PFSK-1 (cell line): ENCODE data around the gene MYH10.

ENCODE experiments used
- FOXP2 ChIP-seq: optimal IDR thresholded peaks from 2 replicates; pipeline ENCODE3; 2011; ENCODE audit warnings: borderline replicate concordance, control low read depth, inconsistent platforms; ENCODE audit not compliant: insufficient read depth; ENCODE audit errors: extremely low read length, extremely low read depth
- POLR2AphosphoS5 ChIP-seq: IDR thresholded peaks from 2 replicates; pipeline ENCODE4 v1.6.1; 2012; ENCODE audit warnings: low read depth, mild to moderate bottlenecking, control low read depth, low read length, moderate library complexity
- SIN3A ChIP-seq: IDR thresholded peaks from 2 replicates; pipeline ENCODE4 v1.6.1; 2012; ENCODE audit warnings: mild to moderate bottlenecking, low read length, moderate library complexity, borderline replicate concordance; ENCODE audit not compliant: insufficient read depth
- TAF1 ChIP-seq: IDR thresholded peaks from 2 replicates; pipeline ENCODE4 v1.6.1; 2012; ENCODE audit warnings: low read length, control low read depth, borderline replicate concordance; ENCODE audit not compliant: insufficient read depth
- TF ChIP-seq, protein P1 (sequence below), 2 experiments: IDR thresholded peaks; 2 replicates each; pipeline versions ENCODE4 v1.6.1 to v1.8.0; 2011 to 2012; ENCODE audit warnings: low read depth in 2 of 2, low read length in 2 of 2, control low read depth in 1 of 2, inconsistent platforms in 1 of 2, mild to moderate bottlenecking in 1 of 2, moderate library complexity in 1 of 2; ENCODE audit not compliant: insufficient read depth in 1 of 2

Gene MYH10

DNA sequence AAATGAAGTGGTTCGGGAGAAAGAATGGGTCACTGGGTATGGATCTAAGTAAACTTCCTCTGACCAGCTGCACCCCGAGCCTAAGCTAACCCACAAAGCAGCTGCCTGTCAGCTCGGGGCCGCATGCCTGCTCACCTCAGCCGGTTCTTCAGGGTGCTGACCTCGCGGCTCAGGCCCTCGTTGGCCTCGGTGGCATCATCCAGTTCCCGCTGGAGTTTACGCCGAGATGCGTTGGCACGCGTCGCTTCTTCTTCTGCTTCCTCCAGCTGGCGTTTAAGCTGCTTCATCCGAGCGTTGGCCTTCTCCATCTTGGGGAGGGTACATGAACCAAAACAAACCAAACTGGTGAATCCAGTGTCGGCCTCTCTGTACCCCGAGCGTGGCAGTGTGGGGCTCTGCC, 153.8 kb downstream of the MYH10 start:
- no peak for TF ChIP-seq SIN3A
- TF ChIP-seq, protein P1, sequence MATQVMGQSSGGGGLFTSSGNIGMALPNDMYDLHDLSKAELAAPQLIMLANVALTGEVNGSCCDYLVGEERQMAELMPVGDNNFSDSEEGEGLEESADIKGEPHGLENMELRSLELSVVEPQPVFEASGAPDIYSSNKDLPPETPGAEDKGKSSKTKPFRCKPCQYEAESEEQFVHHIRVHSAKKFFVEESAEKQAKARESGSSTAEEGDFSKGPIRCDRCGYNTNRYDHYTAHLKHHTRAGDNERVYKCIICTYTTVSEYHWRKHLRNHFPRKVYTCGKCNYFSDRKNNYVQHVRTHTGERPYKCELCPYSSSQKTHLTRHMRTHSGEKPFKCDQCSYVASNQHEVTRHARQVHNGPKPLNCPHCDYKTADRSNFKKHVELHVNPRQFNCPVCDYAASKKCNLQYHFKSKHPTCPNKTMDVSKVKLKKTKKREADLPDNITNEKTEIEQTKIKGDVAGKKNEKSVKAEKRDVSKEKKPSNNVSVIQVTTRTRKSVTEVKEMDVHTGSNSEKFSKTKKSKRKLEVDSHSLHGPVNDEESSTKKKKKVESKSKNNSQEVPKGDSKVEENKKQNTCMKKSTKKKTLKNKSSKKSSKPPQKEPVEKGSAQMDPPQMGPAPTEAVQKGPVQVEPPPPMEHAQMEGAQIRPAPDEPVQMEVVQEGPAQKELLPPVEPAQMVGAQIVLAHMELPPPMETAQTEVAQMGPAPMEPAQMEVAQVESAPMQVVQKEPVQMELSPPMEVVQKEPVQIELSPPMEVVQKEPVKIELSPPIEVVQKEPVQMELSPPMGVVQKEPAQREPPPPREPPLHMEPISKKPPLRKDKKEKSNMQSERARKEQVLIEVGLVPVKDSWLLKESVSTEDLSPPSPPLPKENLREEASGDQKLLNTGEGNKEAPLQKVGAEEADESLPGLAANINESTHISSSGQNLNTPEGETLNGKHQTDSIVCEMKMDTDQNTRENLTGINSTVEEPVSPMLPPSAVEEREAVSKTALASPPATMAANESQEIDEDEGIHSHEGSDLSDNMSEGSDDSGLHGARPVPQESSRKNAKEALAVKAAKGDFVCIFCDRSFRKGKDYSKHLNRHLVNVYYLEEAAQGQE (IDR thresholded peaks at IDR 0.05; ENCODE audit: insufficient read depth in 1 of 2, low read depth in 2 of 2, low read length in 2 of 2): no peak
- TF ChIP-seq POLR2AphosphoS5: no peak
- no peak for TF ChIP-seq FOXP2
- no peak for TF ChIP-seq TAF1

DNA sequence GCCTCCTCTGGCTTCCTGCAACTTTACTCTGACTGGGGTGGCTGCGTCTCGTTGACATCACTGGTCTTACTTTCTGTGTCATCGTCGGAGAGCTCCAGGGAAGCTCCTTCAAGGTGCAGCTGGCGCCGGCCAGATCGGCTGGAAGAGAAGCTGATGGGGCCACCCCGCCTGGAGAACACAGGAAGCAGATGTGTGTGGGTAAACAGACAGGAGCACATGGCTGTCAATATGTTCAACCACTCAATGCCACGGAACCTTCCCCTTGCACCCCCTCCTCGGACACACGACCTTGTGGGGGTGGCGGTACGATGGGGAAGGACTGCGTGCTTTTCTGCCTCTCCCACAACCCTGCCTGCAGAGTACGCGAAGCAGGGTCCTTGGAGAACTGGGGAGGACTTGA, 154.7 kb downstream of the MYH10 start:
- TF ChIP-seq SIN3A: no peak
- TF ChIP-seq FOXP2: no peak
- no peak for TF ChIP-seq POLR2AphosphoS5
- TF ChIP-seq, protein P1 (IDR thresholded peaks at IDR 0.05; ENCODE audit: insufficient read depth in 1 of 2, low read depth in 2 of 2, low read length in 2 of 2): no peak
- TF ChIP-seq TAF1: no peak

DNA sequence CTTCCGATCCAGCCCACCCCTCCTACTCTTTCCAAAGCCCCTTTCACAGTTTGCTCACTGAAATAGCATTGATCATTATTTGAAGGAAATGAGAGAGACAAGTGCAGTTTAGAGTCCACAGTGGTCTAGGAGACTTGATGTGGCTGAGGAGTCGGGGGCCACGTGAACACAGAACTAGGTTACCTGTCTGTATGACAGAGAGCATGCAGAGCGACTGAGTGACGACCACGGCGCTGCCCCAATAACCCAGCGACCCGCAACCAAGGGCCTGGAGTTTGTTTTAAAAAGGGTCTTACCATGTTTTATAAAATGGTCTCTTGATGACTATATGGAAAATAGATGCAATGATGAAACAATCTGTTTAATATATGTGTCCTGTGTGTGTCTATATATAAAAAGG, 155.3 kb downstream of the MYH10 start:
- TF ChIP-seq, protein P1 (IDR thresholded peaks at IDR 0.05; ENCODE audit: insufficient read depth in 1 of 2, low read depth in 2 of 2, low read length in 2 of 2): no peak
- TF ChIP-seq SIN3A: no peak
- no peak for TF ChIP-seq TAF1
- TF ChIP-seq FOXP2: no peak
- no peak for TF ChIP-seq POLR2AphosphoS5

DNA sequence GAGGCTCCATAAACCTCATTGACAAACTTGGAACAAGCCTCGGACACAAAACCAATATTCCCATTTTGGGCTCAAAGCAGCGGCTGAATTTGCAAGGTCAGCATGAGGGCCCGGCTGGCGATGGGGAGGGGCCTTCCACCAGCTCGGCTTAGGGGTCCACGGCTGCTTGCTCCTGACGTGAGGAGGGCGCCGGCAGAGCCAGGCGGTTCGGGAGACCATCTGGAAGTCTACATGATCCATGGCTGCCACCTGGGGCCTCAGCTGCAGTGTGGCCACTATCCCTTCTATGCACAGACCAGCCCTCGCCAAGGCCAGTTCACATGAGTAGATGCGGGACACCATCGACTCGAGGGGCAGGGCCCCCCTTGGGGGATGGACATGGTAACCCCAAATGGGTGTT, 155.7 kb downstream of the MYH10 start:
- TF ChIP-seq SIN3A: no peak
- TF ChIP-seq TAF1: no peak
- TF ChIP-seq, protein P1 (IDR thresholded peaks at IDR 0.05; ENCODE audit: insufficient read depth in 1 of 2, low read depth in 2 of 2, low read length in 2 of 2): no peak
- no peak for TF ChIP-seq FOXP2
- no peak for TF ChIP-seq POLR2AphosphoS5
